HG03196 (cell line): ENCODE data around the gene MCRIP2.

Source experiments
- ATAC-seq: cut with Tn5 transposase; IDR thresholded peaks from one replicate; pipeline ENCODE4 v1.9.1; 2021; ENCODE audit not compliant: unreplicated experiment

MCRIP2 gene

DNA sequence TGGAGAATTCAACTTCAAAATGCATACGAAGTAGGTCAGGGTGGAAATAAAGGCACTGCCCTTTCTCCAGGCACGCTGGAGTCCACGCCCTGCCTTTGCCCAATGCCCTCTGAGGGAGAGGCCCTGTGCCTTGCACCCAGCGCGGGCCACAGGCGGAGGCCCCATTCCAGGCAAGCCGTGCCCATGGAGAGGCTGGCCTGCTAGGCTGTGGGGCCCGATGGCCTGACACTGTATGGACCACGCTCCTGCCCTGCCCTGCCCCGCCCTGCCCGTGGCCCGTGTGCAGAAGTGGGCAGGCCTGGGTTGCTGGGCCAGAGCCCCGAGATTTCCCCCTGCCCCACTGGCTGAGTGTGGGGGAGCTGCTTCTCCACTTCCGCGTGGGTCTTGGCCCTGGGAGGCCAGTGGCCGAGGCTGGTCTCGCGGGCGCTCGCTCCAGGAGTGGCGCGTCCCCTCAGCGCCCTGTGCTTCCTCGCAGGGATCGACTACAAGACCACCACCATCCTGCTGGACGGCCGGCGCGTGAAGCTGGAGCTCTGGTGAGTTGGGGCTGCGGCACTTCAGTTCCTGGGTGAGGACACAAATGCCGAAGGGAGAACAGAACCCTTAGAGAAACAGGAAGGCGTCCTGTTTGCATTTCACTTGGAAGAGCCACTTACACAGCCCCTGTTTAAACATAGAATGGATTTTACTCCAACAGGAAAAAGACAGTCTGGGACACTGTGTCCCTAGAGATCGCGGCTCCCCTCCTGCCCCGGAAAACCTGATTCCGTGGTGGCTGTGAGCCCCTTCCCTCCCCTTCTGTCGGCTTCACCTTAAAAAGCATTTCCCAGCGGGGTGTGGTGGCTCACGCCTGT is 24.7 kb upstream of the MCRIP2 start:
- no peak for ATAC-seq

DNA sequence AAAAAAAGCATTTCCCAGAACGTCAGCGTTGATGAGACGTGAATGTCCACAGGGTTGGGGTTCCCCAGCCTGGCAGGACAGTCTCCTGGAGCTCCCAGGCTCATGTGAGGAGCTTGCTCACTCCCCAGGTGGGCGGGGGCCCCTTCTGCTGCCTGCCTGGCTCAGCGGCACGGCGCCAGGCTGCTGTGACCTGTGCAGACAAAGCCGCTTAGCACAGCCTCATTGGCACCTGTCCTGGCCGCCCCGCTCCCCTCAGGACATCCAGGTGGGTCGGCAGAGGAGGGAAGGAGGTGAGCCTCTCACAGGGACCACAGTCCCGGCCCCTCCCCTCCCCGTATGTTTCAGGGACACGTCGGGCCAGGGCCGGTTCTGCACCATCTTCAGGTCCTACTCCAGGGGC is 23.8 kb upstream of the MCRIP2 start:
- ATAC-seq, result no peak

DNA sequence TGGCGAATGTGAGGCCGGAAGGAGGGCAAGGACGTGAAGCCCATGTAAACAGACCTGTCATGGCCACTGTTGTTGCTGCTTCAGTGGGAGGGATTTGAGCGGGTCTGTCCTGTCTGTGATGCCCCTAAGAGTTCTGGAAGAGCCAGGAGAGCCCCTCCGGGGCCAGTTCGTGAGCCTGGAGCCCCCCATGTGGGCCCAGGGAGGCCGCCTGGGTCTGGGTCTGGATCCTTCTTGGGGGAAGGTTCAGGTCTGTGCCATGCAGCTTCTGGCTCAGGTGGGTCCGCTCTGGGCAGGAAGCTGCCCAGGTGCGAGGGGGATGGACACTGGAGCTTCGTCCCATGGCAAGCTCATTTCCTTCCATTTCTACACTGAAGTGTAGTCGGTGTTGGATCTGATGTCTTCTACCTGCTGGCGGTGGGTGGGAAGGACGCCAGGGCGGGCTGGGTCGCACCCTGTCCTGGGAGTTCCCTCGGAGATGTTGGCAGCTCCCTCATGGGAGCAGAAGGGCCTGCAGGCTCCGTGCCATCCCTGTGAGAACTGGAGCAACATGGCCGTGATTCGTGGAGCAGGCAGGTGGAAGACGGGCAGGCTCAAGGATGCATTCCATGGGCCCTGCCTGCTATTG is 22.0 kb upstream of the MCRIP2 start:
- no peak for ATAC-seq

DNA sequence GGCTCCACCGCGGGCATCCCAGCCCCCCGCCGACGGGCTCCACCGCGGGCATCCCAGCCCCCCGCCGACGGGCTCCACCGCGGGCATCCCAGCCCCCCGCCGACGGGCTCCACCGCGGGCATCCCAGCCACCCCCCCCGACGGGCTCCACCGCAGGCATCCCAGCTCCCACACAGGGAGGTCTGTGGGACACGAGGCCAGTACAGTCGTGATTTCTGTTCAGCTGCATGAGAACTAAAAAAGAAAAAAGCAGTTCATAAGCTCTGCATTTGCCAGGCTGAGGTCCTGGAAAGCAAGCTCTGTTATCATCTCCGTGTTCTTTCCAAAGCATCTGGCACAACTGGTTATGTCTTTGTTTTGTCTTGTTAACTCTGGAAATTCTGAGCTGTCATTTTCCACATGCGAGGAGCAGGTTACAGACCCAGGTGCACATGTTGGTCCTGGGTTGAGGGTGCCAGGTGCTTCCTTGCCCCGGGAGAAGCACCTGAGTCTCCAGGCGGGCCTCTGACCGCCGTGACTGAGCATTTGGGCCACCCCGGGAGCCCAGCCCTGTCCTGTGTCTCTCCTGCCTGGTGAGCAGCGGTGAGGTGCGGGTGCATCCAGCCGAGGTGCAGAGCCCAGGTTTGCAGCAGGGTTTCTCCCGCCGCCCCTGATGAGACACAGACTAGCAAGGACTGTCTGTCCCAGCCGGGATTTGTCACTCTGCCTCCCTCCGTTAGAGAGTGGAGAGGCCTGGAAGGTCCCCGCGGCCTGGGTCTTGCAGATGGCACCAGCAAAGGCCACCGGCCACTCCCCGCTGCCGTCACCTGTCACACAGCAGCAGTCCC is 20.7 kb upstream of the MCRIP2 start:
- ATAC-seq, result no peak

DNA sequence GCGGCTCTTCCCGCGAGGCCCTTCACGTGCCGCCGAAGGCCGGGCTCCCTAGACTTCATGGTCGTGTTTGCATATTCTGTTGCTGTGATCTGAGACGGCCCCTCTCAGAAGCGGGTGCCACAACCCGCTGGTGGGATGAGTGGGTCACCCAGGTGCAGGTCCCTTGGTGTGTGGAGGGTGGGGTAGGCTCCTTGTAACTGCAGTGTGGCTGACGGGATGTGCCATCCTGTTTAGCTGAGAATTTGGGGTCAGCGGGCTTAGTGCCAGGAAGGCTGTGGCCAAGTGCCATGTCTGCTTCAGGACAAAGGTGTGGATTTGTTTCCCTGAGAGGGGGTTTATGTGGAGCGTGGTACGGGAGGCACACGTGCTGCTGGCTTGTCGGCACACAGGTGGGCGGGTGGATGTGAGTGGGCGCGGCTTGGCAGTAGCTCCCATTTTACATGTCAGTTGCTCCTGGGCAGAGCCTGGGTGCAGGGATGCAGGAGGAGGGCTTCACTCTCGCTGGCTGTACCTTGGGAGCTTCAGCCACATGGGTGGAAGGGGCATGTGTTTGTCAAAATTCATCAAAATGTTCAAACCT is 20.0 kb upstream of the MCRIP2 start:
- ATAC-seq, result no peak

DNA sequence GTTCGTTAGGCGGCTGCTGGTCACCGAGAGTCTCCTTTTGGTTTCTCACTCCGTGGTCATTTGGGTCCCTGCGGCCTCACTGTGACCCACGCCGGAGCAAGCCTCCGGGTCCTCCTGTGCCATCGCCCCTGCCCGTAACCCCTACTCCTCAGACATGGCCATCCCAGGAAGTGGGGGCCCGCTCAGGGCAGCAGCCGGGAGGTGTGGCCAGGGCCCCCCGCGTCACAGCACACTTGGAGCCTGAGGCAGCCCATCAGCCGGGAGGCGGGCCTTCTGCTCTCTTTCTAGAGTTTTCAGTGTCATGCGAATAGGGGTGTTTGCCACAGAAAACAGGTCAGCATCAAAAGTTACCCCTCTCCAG is 18.7 kb upstream of the MCRIP2 start:
- ATAC-seq, result no peak

DNA sequence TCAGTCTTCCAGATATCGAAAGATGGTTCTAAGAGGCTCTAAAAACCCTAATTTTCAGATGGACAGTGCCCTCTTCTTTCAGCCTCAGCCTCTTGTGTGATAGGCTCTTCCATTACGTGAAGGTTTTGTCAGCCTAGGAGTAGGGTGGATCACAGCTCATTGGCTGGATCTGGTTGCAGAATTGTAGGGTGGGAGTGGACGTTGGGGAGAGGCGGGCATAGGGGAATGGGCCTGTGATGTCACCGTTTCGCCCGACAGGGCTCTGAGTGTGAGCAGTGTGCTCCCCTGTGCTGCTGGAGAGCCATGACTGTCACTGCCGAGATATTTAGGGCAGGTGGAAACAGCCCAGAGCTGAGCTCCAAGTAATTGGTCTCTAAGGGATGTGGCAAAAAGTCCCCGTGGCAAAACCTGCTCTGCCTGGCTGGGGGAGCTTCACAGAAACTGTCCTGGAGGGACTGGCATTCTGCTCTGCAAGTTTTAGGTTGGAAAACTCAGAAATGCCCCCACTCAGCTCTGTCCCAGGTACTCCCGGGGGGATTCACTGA is 17.0 kb upstream of the MCRIP2 start:
- no peak for ATAC-seq

DNA sequence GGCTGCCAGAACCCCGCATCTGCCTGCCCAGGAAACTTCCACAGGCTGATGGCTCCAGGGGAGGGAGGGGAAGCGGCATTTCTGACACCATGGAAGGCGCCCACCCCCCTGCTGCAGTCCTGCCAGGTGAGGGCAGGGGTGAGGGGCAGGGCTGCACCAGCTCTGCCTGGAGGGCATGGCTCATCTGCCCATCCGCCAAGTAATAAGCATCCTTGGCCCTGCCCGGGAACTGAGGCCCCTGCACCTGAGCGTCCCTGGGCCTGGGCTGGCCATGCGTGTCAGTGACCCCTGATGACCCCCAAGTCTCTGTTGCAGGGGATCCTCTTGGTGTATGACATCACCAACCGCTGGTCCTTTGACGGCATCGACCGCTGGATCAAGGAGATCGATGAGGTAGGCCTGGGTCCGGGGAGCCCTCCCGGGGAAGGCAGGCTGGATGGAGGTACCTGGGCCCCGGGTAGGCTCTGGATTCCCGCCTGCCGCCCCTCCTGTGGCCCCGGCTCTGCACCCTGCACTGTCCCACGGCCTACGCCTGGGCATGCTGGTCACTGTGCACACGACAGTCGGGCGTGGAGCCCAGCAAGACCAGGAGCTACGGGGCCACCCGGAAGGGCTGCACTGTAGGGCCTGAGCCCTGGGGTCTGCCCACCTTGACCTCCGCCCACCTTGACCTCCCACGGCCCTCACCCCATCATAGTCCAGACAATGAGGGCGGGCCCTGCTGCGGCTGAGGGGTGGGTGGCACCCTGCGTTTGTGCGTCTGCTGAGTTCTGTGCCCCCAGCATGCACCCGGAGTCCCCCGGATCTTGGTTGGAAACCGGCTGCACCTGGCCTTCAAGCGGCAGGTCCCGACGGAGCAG is 16.3 kb upstream of the MCRIP2 start:
- ATAC-seq, result no peak

DNA sequence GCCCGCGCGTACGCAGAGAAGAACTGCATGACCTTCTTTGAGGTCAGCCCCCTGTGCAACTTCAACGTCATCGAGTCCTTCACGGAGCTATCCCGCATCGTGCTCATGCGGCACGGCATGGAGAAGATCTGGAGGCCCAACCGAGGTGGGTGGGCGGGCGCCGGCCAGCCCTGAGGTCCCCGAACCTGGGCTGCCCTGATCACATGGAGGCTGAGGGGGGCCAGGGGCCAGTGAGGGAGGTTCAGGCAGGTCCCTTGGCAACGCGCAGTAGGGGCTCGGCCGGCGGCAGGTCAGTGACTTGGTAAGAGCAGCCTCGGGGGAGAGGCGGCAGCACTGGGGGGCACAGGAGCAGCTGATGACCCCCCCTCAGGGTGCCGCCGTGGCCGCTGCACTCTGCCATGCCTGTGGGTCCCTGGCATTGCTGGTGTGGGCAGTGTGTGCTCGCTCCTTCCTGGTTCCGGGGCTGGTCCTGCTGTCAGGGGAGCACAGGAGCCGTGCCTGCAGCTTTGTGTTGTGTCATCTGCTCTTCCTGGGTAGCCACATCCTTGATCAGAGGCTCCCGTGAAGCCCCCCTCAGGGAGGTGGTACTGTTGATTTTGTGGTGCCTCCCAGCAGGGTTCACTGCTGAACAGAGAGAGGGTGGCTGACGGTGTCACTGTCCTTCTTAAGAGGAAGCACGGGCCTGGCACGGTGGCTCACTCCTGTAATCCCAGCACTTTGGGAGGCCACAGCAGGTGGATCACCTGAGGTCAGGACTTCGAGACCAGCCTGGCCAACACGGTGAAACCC is 15.5 kb upstream of the MCRIP2 start:
- ATAC-seq, result no peak

DNA sequence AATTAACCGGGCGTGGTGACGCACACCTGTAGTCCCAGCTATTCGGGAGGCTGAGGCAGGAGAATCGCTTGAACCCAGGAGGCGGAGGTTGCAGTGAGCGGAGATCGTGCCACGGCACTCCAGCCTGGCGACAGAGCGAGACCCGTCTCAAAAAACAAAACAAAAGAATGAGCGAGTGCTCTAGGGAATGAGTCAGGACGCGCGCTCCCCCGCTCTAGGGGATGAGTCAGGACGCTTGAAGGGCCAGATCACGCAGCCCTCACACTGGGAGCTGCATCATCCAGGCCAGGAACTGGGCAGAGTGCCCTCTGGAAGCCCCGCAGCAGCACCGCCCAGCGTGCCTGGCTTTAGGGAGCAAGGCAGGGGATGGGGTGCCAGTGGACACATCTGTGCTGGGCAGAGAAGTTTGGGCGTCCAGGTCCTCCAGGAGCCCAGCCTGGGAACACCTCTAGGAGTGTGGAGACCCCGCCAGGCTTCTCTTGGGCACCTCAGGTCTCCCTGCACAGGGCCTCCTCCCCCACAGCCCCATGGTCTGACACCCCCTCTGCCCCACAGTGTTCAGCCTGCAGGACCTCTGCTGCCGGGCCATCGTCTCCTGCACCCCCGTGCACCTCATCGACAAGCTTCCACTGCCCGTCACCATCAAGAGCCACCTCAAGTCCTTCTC is 14.7 kb upstream of the MCRIP2 start:
- ATAC-seq, result no peak

DNA sequence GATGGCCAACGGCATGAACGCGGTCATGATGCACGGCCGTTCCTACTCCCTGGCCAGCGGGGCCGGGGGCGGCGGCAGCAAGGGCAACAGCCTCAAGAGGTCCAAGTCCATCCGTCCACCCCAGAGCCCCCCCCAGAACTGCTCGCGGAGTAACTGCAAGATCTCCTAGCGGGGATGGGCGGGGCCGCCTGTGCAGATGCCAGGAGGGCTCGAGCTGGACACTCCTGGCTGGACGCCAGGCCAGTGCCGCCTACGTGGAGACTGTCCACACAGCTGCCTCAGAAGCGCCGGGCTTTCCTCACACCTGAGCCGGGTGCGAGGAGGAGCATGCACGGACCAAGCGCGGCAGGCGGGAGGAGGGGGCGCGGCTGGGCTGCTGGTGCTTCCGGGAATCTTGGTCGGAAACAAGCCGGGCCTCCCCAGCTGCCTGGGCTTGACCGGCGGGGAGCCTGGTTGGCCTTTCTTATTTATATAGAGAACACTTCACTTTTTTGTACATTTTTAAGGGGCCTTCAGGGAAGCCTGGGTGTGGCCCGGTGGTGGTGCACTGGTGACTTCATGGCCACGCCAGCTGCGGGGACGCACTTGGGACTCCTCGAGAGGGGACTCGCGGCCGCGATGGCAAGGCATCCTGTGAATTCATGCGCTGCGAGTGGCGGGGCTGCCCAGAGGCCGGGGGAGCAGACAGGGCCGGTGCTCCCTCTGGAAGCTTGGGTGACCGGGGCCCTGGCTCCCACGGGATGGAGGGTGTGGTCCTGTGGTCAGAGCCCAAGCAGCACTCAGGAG is 14.0 kb upstream of the MCRIP2 start:
- no peak for ATAC-seq

DNA sequence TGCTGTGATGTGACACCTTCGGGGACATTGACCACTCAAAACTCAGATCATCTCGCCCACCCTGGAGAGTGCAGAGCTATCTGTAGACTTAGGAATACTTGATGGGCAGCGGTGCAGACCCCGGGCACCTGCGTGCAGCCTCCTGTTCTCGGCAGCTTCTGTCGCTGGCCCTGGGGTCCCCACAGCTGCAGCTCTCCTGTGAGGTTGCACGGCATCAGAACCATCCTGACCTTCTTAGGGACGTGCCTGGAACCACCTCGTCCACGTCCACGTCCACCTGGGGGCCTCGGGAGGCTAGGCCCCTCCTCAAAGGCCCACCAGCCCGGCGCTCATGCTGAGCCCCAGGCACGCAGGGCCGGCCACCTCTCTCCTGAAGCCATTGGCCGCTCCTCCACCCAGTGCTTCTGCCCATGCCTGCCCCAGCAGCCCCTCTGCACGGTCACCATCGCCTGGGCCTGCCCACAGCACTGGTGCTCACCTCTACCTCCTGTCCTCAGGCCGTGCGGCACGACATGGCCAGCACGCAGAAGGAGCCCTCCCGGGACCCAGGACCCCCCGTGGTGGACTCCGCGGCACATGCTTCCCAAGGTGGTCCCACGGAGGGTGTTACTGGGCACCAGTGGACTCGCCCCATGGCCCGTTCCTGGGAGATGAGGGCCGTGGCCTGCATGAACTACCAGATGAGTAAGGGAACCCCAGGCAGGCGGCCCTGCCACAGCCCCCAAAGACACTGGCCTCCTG is 13.1 kb upstream of the MCRIP2 start:
- ATAC-seq, result no peak

DNA sequence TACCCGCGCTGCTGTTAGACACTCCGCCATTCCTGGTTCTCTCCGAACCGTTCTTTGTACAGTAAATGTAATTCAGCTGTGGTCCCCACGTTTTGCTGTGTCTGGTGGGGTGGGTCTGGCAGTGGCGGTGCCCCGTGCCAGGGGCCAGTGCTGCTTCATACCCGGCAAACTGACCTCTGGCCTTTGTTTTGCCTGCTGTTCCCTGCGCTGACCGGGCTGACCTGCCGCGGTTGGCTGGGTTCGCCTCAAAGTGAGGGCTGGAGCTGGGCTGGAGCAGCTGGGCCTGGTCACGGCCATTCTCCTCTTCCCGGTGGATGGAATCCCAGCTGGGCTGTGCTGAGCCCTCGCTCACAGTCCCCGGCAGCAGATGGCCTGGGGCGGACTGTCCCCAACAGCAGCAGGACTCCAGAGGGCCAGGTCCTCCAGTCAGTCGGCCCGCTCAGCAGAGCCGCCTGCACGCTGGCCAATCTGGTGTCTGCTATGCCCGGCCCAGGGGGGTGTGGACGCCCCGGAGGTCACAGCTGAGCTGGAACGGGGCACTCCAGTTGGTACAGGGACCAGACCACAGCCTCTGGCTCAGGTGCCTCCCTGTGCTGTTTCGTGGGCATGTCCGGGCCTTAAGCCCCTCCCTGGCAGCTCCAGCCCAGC is 12.3 kb upstream of the MCRIP2 start:
- no peak for ATAC-seq

DNA sequence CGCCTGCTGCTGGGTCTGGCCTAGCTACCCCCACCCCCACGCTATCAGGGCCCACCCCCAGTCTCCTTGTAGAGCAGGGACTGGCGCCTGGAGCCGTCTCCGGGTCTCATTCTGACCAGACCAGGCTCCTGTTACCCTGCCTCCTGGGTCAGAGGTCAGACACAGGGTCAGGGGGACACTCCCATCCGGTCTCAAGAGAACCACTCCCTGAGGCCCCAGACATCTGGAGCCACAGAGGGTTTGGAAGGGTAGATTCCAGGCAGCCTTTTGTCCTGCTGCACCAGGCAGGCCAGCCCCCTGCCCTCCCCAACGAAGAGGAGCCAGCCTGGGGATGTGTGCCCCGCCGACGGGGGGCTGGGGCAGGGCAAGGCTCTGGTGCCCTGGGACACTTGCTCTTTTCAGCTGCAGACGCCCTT is 11.8 kb upstream of the MCRIP2 start:
- ATAC-seq, result no peak

DNA sequence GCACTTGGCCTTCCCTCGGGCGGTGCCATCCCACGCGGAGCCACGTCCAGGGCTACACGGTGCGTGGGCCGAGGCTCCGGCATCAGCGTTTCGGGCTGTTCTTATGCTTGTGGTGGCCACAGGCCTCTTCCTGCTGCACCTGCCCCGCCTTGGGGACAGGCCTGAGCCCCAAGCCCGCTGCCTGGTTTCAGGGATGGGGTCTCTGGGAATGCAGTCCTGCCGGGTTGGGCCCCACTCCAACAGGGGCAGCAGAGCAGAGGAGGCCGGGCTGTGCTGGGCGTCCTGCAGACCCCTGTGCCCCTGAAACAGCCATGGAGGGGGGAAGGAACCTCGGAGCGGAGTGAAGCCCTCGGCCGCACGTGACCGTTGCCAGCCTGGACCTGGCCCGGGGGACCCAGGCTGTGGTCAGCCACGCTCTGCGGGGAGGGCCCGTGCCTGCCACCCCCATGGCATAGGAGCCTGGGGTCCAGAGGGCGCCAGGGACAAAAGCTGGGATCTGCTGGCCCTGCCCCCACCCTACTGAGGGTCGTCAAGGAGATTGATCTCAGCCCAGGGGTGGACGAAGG is 11.3 kb upstream of the MCRIP2 start:
- no peak for ATAC-seq

DNA sequence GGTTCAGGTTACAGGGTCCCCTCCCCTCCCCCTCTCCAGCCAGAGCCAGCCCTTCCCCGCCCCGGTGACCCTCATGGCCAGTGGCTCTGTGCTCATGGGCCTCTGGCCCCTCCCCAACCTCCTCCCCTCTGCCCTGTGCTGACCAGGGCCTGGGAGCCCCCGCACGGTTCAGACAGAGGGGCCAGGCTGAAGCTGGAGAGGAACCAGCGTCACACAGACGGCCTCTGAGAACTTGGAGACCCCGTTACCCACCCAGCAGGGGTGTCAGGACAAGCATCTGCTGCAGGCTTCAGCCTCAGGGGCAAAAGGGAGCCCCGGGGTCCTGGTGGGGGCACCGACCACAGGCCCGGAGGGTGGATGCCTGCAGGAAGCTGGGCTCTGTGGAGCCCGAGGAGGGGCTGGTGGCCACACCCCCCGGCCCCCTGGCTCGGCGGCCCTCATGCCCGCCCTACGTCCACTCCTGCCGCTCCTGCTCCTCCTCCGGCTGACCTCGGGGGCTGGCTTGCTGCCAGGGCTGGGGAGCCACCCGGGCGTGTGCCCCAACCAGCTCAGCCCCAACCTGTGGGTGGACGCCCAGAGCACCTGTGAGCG is 10.7 kb upstream of the MCRIP2 start, which contains the start of gene WFIKKN1:
WFIKKN1 (plus strand) TSS at position 171 of the 591 bp plus-strand sequence; CDS start at position 440, 269 bp downstream.
- no peak for ATAC-seq
